GM19023 (cell line): ENCODE data around the gene LUC7L3.
"Not testable (repeated sequence)": the region's sequence is repeated elsewhere in the genome, so short reads cannot be mapped to it uniquely, and the experiment has no call there.

ENCODE experiments used
- ATAC-seq: cut with Tn5 transposase; IDR thresholded peaks from one replicate; pipeline ENCODE4 v1.9.1; 2021; ENCODE audit warnings: mild to moderate bottlenecking, moderate library complexity; ENCODE audit not compliant: unreplicated experiment

LUC7L3 gene

GRCh38 chr17:50781167-50781566, 61.8 kb downstream of the LUC7L3 start:
- no peak for ATAC-seq

DNA sequence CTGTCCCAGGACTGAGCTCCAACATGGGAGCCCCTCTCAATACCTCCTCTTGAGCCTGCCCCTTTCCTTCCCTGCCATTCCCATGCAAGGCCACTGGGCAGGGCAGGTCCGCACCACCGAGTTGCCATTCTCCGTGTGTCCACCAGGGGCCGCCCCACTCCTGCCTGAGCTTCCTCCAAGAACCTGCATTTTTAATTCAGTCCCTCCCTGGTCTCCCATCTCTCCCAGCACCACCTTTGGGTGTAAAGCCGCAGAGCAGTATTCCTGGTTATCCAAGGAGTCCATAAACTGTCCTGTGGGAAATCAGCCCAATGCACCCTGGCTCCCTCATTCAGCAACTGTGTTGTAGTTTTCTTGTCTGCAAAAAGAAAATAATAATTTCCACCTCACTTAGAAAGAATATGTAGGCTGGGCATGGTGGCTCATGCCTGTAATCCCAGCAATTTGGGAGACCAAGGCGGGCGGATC, 63.8 kb downstream of the LUC7L3 start:
- no peak for ATAC-seq

DNA sequence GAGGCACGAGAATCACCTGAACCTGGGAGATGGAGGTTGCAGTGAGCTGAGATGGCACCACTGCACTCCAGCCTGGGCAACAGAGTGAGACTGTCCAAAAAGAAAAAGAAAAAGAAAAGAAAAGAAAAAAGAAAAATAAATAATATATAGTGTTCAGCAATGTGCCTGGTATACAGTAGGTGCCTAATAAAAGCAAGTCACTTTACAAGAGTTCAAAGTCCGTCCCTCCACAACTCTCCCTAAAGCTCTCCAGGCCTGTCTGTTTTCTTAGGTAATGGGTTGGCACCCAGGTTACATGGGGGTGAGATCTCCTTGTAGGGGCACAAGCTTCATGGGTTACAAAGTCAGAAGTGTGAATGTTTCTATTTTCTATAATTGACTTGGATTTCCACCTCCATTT, 64.5 kb downstream of the LUC7L3 start:
- ATAC-seq: no peak

DNA sequence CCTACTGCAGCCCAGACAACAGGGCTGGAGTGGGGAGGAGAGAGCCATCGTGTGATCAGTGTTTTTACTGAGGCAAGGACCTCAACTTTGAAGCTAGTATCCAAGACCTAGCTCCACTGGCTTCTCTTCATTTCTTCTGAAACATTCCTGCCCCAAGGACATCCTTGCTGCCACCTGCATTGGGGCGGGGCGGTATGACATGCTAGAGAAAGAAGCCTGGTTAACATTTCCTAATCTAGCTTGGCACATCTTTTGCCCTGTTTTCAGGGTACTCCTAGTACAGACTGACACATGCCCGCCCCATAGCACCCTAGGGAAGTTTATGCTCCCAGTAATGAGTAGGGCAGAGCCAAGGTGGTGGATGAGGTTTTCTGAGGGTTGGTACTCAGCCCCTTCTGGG, 65.7 kb downstream of the LUC7L3 start:
- no peak for ATAC-seq

GRCh38 chr17:50785946-50786570, 66.7 kb downstream of the LUC7L3 start:
- ATAC-seq: no peak

DNA sequence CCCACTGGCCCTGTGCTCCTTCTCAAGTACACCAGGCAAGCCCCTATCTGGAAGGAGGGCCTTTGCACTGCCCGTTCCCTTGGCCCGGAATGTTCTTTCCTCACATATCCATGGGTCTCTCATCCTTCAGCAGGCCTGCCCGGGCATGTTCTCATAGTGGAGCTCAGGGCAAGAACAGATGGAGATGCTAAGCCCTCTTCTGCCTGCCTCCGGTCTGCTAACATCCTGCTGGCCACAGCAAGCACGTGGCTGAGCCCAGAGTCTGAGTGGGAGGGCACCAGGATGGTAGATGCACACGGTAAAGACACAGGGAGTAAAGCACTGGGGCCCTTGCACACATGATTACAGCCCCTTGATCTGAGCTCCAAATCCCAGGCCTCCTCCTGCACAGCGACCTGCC, 67.7 kb downstream of the LUC7L3 start:
- ATAC-seq: no peak

- ATAC-seq: no peak
Observed at GRCh38 chr17:50790618-50791017, 71.2 kb downstream of the LUC7L3 start.

GRCh38 chr17:50792132-50792531, 72.7 kb downstream of the LUC7L3 start:
- ATAC-seq: no peak

- ATAC-seq: no peak
Observed at GRCh38 chr17:50793007-50793406, 73.6 kb downstream of the LUC7L3 start.

DNA sequence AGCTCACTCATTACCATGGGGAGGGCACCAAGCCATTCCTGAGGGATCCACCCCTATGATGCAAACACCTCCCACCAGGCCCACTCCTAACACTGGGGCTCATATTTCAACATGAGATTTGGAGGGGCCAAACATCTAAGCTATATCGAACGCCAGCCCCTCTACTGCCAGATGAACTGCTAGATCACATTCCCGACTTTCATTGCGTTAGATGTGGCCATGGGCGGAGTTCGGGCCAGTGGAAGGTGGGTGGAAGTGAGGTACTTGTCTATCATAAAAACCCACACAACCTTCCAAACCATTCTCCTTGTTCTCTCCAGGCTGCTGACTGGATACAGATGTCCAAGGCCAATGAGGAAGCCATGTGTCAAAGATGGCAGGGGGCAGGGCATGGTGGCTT, 75.0 kb downstream of the LUC7L3 start:
- no peak for ATAC-seq

- no peak for ATAC-seq
Observed at GRCh38 chr17:50797135-50797810, 77.9 kb downstream of the LUC7L3 start.

- ATAC-seq: no peak
Observed at GRCh38 chr17:50798424-50799288, 79.3 kb downstream of the LUC7L3 start.

DNA sequence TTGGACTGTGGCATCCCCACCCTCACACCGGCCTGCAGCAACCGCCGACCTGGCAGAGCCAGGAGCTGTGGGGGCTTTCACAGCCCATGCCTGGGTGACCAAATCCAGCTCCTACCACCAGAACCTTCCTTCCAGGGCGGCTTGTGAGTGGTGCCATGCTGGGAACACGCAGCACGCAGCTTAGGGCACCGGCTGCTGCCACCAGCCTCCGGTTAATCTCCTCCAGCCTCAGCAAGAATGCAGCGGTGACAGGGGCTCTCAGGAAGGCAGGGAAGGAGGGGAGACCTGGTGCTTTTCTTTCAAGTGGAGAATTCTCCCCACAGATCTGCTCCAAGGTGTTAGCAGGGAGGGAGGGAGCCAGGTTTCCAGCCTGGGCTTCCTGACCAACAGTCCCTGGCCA, 80.2 kb downstream of the LUC7L3 start:
- no peak for ATAC-seq

DNA sequence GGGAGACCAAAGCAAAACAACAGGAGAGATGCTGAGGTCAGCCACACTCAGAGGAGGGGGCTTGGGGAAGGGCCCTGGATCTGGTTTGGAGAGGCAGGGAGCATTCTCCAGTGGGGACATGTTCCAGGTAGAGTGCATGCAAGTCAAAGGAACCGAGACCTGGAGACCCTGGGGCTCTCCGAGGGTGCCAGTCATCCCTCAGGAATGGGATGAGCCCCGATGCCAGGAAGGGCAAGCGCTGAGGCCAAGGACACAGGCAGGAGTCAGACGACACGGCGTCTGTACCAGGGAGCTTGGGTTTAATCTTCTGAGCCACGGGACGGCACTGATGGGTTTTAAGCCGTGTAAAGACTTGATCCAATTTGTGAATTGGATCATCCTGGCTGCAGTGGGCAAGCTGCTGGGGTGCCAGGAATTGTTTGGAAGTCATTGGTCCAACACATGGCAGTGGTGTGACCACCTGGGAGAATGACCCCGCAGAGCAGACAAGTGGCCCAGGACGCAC, 80.8 kb downstream of the LUC7L3 start:
- ATAC-seq: no peak

- no peak for ATAC-seq
Observed at GRCh38 chr17:50802609-50803571, 83.5 kb downstream of the LUC7L3 start.

GRCh38 chr17:50803676-50804075, 84.3 kb downstream of the LUC7L3 start:
- no peak for ATAC-seq

DNA sequence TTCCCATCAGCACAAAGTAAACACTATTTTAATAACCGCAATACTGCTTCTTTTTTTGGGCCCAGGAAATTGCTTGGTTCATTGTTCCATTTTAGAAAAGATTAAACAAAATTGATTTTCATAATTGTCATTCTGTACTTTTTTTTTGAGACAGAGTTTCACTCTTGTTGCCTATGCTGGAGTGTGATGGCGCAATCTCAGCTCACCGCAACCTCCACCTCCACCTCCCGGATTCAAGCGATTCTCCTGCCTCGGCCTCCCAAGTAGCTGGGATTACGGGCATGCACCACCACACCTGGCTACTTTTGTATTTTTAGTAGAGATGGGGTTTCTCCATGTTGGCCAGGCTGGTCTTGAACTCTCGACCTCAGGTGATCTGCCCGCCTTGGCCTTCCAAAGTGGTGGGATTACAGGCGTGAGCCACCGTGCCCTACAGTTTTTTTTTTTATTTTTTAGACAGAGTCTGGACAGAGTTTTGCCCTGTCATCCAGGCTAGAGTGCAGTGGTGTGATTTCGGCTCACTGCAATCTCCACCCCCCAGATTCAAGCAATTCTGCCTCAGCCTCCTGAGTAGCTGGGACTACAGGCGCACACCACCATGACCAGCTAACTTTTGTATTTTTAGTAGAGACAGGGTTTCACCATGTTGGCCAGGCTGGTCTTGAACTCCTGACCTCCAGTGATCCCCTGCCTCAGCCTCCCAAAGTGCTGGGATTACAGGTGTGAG, 85.5 kb downstream of the LUC7L3 start:
- ATAC-seq: not testable (repeated sequence)

- ATAC-seq: no peak
Observed at GRCh38 chr17:50805486-50805885, 86.1 kb downstream of the LUC7L3 start.
